ENCODE results near the gene MRO. TPM values are rescaled to one million over a fixed set of nuclear protein-coding genes. Genes with fewer than 3 reads are reported as not detected.
A peak's percentile ranks its signal among the peaks of the same experiment; 100 is the strongest.
"Not testable (repeated sequence)": the region's sequence is repeated elsewhere in the genome, so short reads cannot be mapped to it uniquely, and the experiment has no call there.

MRO gene
- total RNA-seq, 1 donor from 2014 or later: 0.18 TPM

DNA sequence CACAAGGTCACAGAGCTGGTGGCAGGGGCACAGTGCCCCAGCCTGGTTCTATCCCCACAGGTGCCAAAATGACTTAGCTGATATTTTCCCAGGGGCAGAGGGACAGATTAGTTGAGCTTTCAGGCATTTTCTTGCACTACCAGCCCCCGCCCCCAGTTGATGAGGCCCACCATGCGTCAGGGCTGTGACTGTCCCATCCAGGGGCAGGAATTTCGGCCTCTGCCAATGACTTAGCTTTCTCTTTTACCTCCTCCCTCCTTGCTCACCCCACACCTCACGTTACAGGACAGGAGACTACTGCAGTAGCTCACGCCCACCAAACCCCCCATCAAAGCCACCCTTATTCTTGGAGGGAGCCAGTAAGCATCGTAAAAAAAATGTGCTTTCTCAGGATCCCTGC lies 31.5 kb downstream of the MRO start:
- H3K4me2 ChIP-seq (ENCODE audit: low read length): no peak overlapping the region
- Mint-ChIP-seq H3K36me3 (ENCODE audit: low read depth, unreplicated experiment) (no peaks in the 10 kb centered on the region), H3K9me3 (ENCODE audit: unreplicated experiment) (no peaks in the 10 kb centered on the region), H3K27me3 (ENCODE audit: low read depth, unreplicated experiment) (peaks cover 3% of the 10 kb centered on the region), H3K4me3 (ENCODE audit: unreplicated experiment) (no peak overlapping the region), H3K4me1 (ENCODE audit: low read depth, unreplicated experiment) (peaks cover 21% of the 10 kb centered on the region), H3K27ac (ENCODE audit: unreplicated experiment) (no peak overlapping the region)
- FAIRE-seq (no peak), DNase-seq (ENCODE audit: low read depth) (no peak)
- no peaks in the 10 kb centered on the region for H4K20me1 ChIP-seq (ENCODE audit: insufficient read depth, low read length)
- no peaks in the 10 kb centered on the region for H3K4me1 ChIP-seq (ENCODE audit: insufficient read depth, low read length)
- H3K9ac ChIP-seq (ENCODE audit: low read length): no peak overlapping the region
- TF ChIP-seq, protein P1, sequence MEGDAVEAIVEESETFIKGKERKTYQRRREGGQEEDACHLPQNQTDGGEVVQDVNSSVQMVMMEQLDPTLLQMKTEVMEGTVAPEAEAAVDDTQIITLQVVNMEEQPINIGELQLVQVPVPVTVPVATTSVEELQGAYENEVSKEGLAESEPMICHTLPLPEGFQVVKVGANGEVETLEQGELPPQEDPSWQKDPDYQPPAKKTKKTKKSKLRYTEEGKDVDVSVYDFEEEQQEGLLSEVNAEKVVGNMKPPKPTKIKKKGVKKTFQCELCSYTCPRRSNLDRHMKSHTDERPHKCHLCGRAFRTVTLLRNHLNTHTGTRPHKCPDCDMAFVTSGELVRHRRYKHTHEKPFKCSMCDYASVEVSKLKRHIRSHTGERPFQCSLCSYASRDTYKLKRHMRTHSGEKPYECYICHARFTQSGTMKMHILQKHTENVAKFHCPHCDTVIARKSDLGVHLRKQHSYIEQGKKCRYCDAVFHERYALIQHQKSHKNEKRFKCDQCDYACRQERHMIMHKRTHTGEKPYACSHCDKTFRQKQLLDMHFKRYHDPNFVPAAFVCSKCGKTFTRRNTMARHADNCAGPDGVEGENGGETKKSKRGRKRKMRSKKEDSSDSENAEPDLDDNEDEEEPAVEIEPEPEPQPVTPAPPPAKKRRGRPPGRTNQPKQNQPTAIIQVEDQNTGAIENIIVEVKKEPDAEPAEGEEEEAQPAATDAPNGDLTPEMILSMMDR (IDR thresholded peaks at IDR 0.05; ENCODE audit: insufficient read depth, low read depth, low read length): no peak
- TF ChIP-seq EZH2 (IDR thresholded peaks at IDR 0.05; ENCODE audit: insufficient read depth, low read length): no peak
- no peaks in the 10 kb centered on the region for H3K79me2 ChIP-seq (ENCODE audit: insufficient read depth, low read length)
- no peaks in the 10 kb centered on the region for H3K9me3 ChIP-seq (ENCODE audit: insufficient read depth, low read depth, low read length)
- no peak overlapping the region for H2AFZ ChIP-seq (ENCODE audit: low read depth, low read length)
- no peak overlapping the region for H3K4me3 ChIP-seq (ENCODE audit: insufficient read depth, low read depth, low read length)
- H3K27me3 ChIP-seq (ENCODE audit: insufficient read depth, low read length): no peaks in the 10 kb centered on the region
- no peaks in the 10 kb centered on the region for H3K36me3 ChIP-seq (ENCODE audit: insufficient read depth, low read length)
- no peak overlapping the region for H3K27ac ChIP-seq (ENCODE audit: low read depth, low read length)

DNA sequence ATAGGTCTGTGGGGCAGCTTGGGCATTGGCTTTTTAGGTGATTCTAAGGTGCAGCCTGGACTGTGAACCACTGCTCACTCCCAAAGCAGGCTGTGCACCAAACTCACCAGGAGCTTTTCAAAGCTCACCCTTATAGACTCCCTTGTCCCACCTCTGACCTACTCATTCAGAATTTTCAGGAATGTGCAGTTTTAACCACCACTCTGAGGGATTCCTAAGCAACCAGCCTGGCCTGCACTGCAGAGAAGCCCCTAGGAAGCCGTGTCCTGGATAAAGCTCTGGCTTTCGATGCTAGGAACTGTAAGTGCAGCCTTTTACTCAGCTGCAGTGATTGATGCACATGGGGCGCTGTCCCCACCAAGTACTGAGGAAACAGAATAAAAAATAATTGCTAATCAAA lies 33.0 kb downstream of the MRO start:
- Mint-ChIP-seq H3K4me3 (ENCODE audit: unreplicated experiment) (no peak overlapping the region), H3K27ac (ENCODE audit: unreplicated experiment) (peak overlapping the region; percentile 48), H3K4me1 (ENCODE audit: low read depth, unreplicated experiment) (peaks cover 21% of the 10 kb centered on the region), H3K27me3 (ENCODE audit: low read depth, unreplicated experiment) (peaks cover 3% of the 10 kb centered on the region), H3K36me3 (ENCODE audit: low read depth, unreplicated experiment) (no peaks in the 10 kb centered on the region), H3K9me3 (ENCODE audit: unreplicated experiment) (no peaks in the 10 kb centered on the region)
- Histone ChIP-seq H3K9ac (ENCODE audit: low read length) (no peak overlapping the region), H3K4me1 (ENCODE audit: insufficient read depth, low read length) (no peaks in the 10 kb centered on the region), H4K20me1 (ENCODE audit: insufficient read depth, low read length) (no peaks in the 10 kb centered on the region), H3K27ac (ENCODE audit: low read depth, low read length) (no peak overlapping the region), H3K79me2 (ENCODE audit: insufficient read depth, low read length) (no peaks in the 10 kb centered on the region), H3K27me3 (ENCODE audit: insufficient read depth, low read length) (no peaks in the 10 kb centered on the region), H3K9me3 (ENCODE audit: insufficient read depth, low read depth, low read length) (no peaks in the 10 kb centered on the region), H3K36me3 (ENCODE audit: insufficient read depth, low read length) (no peaks in the 10 kb centered on the region), H3K4me3 (ENCODE audit: insufficient read depth, low read depth, low read length) (no peak overlapping the region), H3K4me2 (ENCODE audit: low read length) (no peak overlapping the region), H2AFZ (ENCODE audit: low read depth, low read length) (no peak overlapping the region)
- FAIRE-seq (no peak), DNase-seq (ENCODE audit: low read depth) (peak; percentile 4)
- TF ChIP-seq, protein P1 (IDR thresholded peaks at IDR 0.05; ENCODE audit: insufficient read depth, low read depth, low read length): no peak
- no peak for TF ChIP-seq EZH2 (IDR thresholded peaks at IDR 0.05; ENCODE audit: insufficient read depth, low read length)

DNA sequence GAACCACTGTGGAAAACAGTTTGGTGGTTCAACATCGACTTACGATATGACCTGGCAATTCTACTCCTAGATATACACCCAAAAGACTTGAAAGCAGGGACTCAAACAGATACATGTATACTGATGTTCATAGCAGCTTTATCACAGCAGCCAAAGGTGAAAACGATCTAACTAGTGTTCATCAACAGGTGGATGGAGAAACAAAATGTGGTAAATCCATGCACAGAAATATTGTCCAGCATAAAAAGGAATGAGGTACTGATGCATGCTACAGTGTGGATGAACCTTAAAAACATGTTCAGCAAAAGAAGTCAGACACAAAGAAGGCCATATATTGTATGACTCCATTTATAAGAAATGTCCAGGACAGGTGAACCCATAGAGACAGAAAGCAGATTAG lies 36.3 kb downstream of the MRO start:
- peaks cover 21% of the 10 kb centered on the region for H3K4me1 Mint-ChIP-seq (ENCODE audit: low read depth, unreplicated experiment)

DNA sequence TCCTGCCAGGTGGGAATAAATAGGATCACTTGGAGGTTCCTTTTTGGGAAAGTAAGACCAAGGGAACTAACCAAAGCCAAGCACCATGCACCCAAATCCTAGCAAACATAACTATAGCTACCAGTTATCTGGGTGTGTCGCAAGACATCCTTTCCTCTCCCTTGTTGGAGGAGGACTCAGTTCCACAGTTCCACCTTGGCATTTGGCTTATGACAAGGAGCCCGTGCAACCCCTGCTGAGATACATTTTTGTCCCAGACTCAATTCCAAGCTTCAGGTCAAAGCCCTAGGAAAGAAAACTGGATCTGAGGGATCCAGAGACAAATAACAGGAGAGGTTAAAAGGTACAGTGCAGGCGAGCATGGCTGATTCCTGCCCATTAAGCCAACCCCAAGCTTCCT lies 40.8 kb downstream of the MRO start:
- not testable (repeated sequence) for H3K9me3 ChIP-seq (ENCODE audit: insufficient read depth, low read depth, low read length); H2AFZ ChIP-seq (ENCODE audit: low read depth, low read length); H3K9me3 Mint-ChIP-seq (ENCODE audit: unreplicated experiment); H3K79me2 ChIP-seq (ENCODE audit: insufficient read depth, low read length); FAIRE-seq; H3K9ac ChIP-seq (ENCODE audit: low read length); H3K27ac Mint-ChIP-seq (ENCODE audit: unreplicated experiment); H3K27me3 Mint-ChIP-seq (ENCODE audit: low read depth, unreplicated experiment); H4K20me1 ChIP-seq (ENCODE audit: insufficient read depth, low read length); H3K27ac ChIP-seq (ENCODE audit: low read depth, low read length); H3K36me3 ChIP-seq (ENCODE audit: insufficient read depth, low read length); H3K4me1 Mint-ChIP-seq (ENCODE audit: low read depth, unreplicated experiment); DNase-seq (ENCODE audit: low read depth); H3K4me2 ChIP-seq (ENCODE audit: low read length); H3K27me3 ChIP-seq (ENCODE audit: insufficient read depth, low read length); H3K4me3 Mint-ChIP-seq (ENCODE audit: unreplicated experiment); H3K36me3 Mint-ChIP-seq (ENCODE audit: low read depth, unreplicated experiment); H3K4me1 ChIP-seq (ENCODE audit: insufficient read depth, low read length); H3K4me3 ChIP-seq (ENCODE audit: insufficient read depth, low read depth, low read length)

More for the DNA sequence above, 36.3 kb downstream of the MRO start:
- H3K27me3 Mint-ChIP-seq (ENCODE audit: low read depth, unreplicated experiment): no peaks in the 10 kb centered on the region
- no peak for FAIRE-seq
- no peak for TF ChIP-seq EZH2 (IDR thresholded peaks at IDR 0.05; ENCODE audit: insufficient read depth, low read length)
- TF ChIP-seq, protein P1 (IDR thresholded peaks at IDR 0.05; ENCODE audit: insufficient read depth, low read depth, low read length): no peak
- peaks cover 4% of the 10 kb centered on the region for H3K9me3 Mint-ChIP-seq (ENCODE audit: unreplicated experiment)
- no peaks in the 10 kb centered on the region for H3K79me2 ChIP-seq (ENCODE audit: insufficient read depth, low read length)
- H3K4me2 ChIP-seq (ENCODE audit: low read length): no peak overlapping the region
- no peak for DNase-seq (ENCODE audit: low read depth)
- H3K4me3 ChIP-seq (ENCODE audit: insufficient read depth, low read depth, low read length): no peak overlapping the region
- no peaks in the 10 kb centered on the region for H3K27me3 ChIP-seq (ENCODE audit: insufficient read depth, low read length)
- H2AFZ ChIP-seq (ENCODE audit: low read depth, low read length): no peak overlapping the region
- H3K9ac ChIP-seq (ENCODE audit: low read length): no peak overlapping the region
- no peaks in the 10 kb centered on the region for H3K9me3 ChIP-seq (ENCODE audit: insufficient read depth, low read depth, low read length)
- H3K27ac ChIP-seq (ENCODE audit: low read depth, low read length): no peak overlapping the region
- no peak overlapping the region for H3K4me3 Mint-ChIP-seq (ENCODE audit: unreplicated experiment)
- no peak overlapping the region for H3K27ac Mint-ChIP-seq (ENCODE audit: unreplicated experiment)
- no peaks in the 10 kb centered on the region for H3K4me1 ChIP-seq (ENCODE audit: insufficient read depth, low read length)
- no peaks in the 10 kb centered on the region for H3K36me3 Mint-ChIP-seq (ENCODE audit: low read depth, unreplicated experiment)
- H4K20me1 ChIP-seq (ENCODE audit: insufficient read depth, low read length): no peaks in the 10 kb centered on the region
- H3K36me3 ChIP-seq (ENCODE audit: insufficient read depth, low read length): no peaks in the 10 kb centered on the region

All from astrocyte (in vitro differentiated cells and primary cell).